IPS-NIHi11 (cell line): ENCODE results near the gene KRTAP10-2.
"Not testable (repeated sequence)": the region's sequence is repeated elsewhere in the genome, so short reads cannot be mapped to it uniquely, and the experiment has no call there.

Source experiments
- DNase-seq: peaks from one replicate; pipeline ENCODE4 v3.0.0; 2012; ENCODE audit warnings: mixed read lengths, low spot score

KRTAP10-2 gene

GRCh38 chr21:44567481-44568171 lies 16.3 kb upstream of the KRTAP10-2 start:
- DNase-seq: no peak

- no peak for DNase-seq
Observed at GRCh38 chr21:44566403-44566802, 15.1 kb upstream of the KRTAP10-2 start.

GRCh38 chr21:44564886-44565598 lies 13.7 kb upstream of the KRTAP10-2 start:
- no peak for DNase-seq

- no peak for DNase-seq
Observed at GRCh38 chr21:44564099-44564498, 12.8 kb upstream of the KRTAP10-2 start.

GRCh38 chr21:44558695-44559094 lies 7.4 kb upstream of the KRTAP10-2 start, which contains the start of gene KRTAP10-3:
Gene KRTAP10-3 (minus strand): TSS chr21:44558795. CDS start chr21:44558715, 80 bp downstream.
- no peak for DNase-seq

- DNase-seq: not testable (repeated sequence)
Observed at GRCh38 chr21:44558329-44558675, 7.0 kb upstream of the KRTAP10-2 start.

GRCh38 chr21:44557491-44558328 lies 6.4 kb upstream of the KRTAP10-2 start:
- no peak for DNase-seq

GRCh38 chr21:44556879-44557278 lies 5.6 kb upstream of the KRTAP10-2 start:
- no peak for DNase-seq

GRCh38 chr21:44555200-44555875 lies 4.0 kb upstream of the KRTAP10-2 start:
- DNase-seq: no peak

- no peak for DNase-seq
Observed at GRCh38 chr21:44552681-44553080, 1.4 kb upstream of the KRTAP10-2 start.

- no peak for DNase-seq
Observed at GRCh38 chr21:44552136-44552535, 831 bp upstream of the KRTAP10-2 start.

- no peak for DNase-seq
Observed at GRCh38 chr21:44550807-44551206, 498 bp downstream of the KRTAP10-2 start.

- not testable (repeated sequence) for DNase-seq
Observed at GRCh38 chr21:44550285-44550684, 1.0 kb downstream of the KRTAP10-2 start.

GRCh38 chr21:44549525-44550211 lies 1.6 kb downstream of the KRTAP10-2 start:
- DNase-seq: no peak

GRCh38 chr21:44548922-44549321 lies 2.4 kb downstream of the KRTAP10-2 start:
- DNase-seq: no peak

GRCh38 chr21:44548381-44548780 lies 2.9 kb downstream of the KRTAP10-2 start:
- no peak for DNase-seq

GRCh38 chr21:44547656-44548331 lies 3.5 kb downstream of the KRTAP10-2 start:
- no peak for DNase-seq

- no peak for DNase-seq
Observed at GRCh38 chr21:44544566-44544965, 6.7 kb downstream of the KRTAP10-2 start.

GRCh38 chr21:44542716-44543115 lies 8.6 kb downstream of the KRTAP10-2 start:
- no peak for DNase-seq

GRCh38 chr21:44540741-44541288 lies 10.5 kb downstream of the KRTAP10-2 start:
- DNase-seq: no peak
